HEK293 (cell line): ENCODE measurements around the gene TBC1D22A.

Experiments
- CTCF ChIP-seq: fragments of 450-650 bp; formaldehyde crosslinking; IDR thresholded peaks from 2 replicates; pipeline ENCODE4 v1.5.1; 2016; ENCODE audit warnings: missing biosample characterization, missing genetic modification characterization
- KLF10 ChIP-seq: fragments of 450-650 bp; IDR thresholded peaks from 2 replicates; pipeline ENCODE4 v1.5.1; 2018; ENCODE audit warnings: missing biosample characterization, mild to moderate bottlenecking, missing genetic modification characterization
- MZF1 ChIP-seq: fragments of 450-650 bp; formaldehyde crosslinking; IDR thresholded peaks from 2 replicates; pipeline ENCODE4 v1.5.1; 2017; ENCODE audit warnings: missing biosample characterization, missing genetic modification characterization, borderline replicate concordance
- PBX3 ChIP-seq: sonication (generic); formaldehyde crosslinking; IDR thresholded peaks from 2 replicates; pipeline ENCODE4 v1.8.1; 2022; ENCODE audit warnings: mild to moderate bottlenecking, moderate library complexity, missing genetic modification reagents
- REPIN1 ChIP-seq: fragments of 450-650 bp; formaldehyde crosslinking; IDR thresholded peaks from 2 replicates; pipeline ENCODE4 v1.5.1; 2017; ENCODE audit warnings: missing biosample characterization, missing genetic modification characterization, low read depth
- REST ChIP-seq: fragments of 450-650 bp; formaldehyde crosslinking; IDR thresholded peaks from 2 replicates; pipeline ENCODE4 v1.5.1; 2016; ENCODE audit warnings: missing biosample characterization, missing genetic modification characterization
- YY1 ChIP-seq: fragments of 450-650 bp; formaldehyde crosslinking; IDR thresholded peaks from 2 replicates; pipeline ENCODE4 v1.5.1; 2018; ENCODE audit warnings: missing biosample characterization, missing genetic modification characterization
- ZBTB1 ChIP-seq: fragments of 450-650 bp; formaldehyde crosslinking; IDR thresholded peaks from 2 replicates; pipeline ENCODE4 v1.5.1; 2016; ENCODE audit warnings: missing biosample characterization, missing genetic modification characterization
- ZNF133 ChIP-seq: fragments of 450-650 bp; formaldehyde crosslinking; IDR thresholded peaks from 2 replicates; pipeline ENCODE4 v1.5.1; 2016; ENCODE audit warnings: missing biosample characterization, missing genetic modification characterization
- ZNF140 ChIP-seq: fragments of 450-650 bp; formaldehyde crosslinking; IDR thresholded peaks from 2 replicates; pipeline ENCODE4 v1.5.1; 2016; ENCODE audit warnings: missing biosample characterization, missing genetic modification characterization
- ZNF311 ChIP-seq: fragments of 450-650 bp; formaldehyde crosslinking; IDR thresholded peaks from 2 replicates; pipeline ENCODE4 v1.5.1; 2017; ENCODE audit warnings: missing biosample characterization, missing genetic modification characterization, borderline replicate concordance
- ZNF394 ChIP-seq: fragments of 450-650 bp; formaldehyde crosslinking; IDR thresholded peaks from 2 replicates; pipeline ENCODE4 v1.5.1; 2016; ENCODE audit warnings: missing biosample characterization, missing genetic modification characterization, mild to moderate bottlenecking, moderate library complexity, borderline replicate concordance
- ZNF677 ChIP-seq: fragments of 450-650 bp; IDR thresholded peaks from 2 replicates; pipeline ENCODE4 v1.5.0; 2018; ENCODE audit warnings: missing biosample characterization, mild to moderate bottlenecking, missing genetic modification characterization, moderate library complexity

GRCh38 chr22:46976598-46976997 is 214.1 kb downstream of the TBC1D22A start:
- TF ChIP-seq CTCF (tag by site-specific recombination): no peak
- no peak for TF ChIP-seq ZNF677
- TF ChIP-seq YY1 (tag by site-specific recombination): no peak
- no peak for TF ChIP-seq ZNF133 (tag by site-specific recombination)
- TF ChIP-seq ZNF394 (tag by site-specific recombination): no peak
- no peak for TF ChIP-seq REST
- TF ChIP-seq ZBTB1: no peak
- TF ChIP-seq REPIN1 (tag by site-specific recombination): no peak
- no peak for TF ChIP-seq PBX3
- no peak for TF ChIP-seq ZNF140 (tag by site-specific recombination)
- TF ChIP-seq ZNF311 (tag by site-specific recombination): no peak
- no peak for TF ChIP-seq MZF1 (tag by site-specific recombination)
- no peak for TF ChIP-seq KLF10 (tag by site-specific recombination)
